SW 1271 (cell line): ENCODE results near the gene BCL2.

ENCODE experiments used
- DNase-seq, 2 experiments: peaks; one replicate each; lab custom pipeline; 2025; lab: John Stamatoyannopoulos, UW

Gene BCL2

GRCh38 chr18:63180971-63181376 is 138.6 kb downstream of the BCL2 start:
- DNase-seq: no peak

- no peak for DNase-seq
These were observed 139.2 kb downstream of the BCL2 start for GRCh38 chr18:63180321-63180720.

- DNase-seq: no peak
These were observed 140.1 kb downstream of the BCL2 start for GRCh38 chr18:63179422-63179821.

GRCh38 chr18:63178971-63179370 is 140.6 kb downstream of the BCL2 start:
- no peak for DNase-seq

GRCh38 chr18:63177919-63178821 is 141.4 kb downstream of the BCL2 start:
- DNase-seq: no peak

- DNase-seq: no peak
These were observed 142.3 kb downstream of the BCL2 start for GRCh38 chr18:63177259-63177658.

- no peak for DNase-seq
These were observed 144.3 kb downstream of the BCL2 start for GRCh38 chr18:63175264-63175663.

- DNase-seq: no peak
These were observed 145.6 kb downstream of the BCL2 start for GRCh38 chr18:63173983-63174382.

- no peak for DNase-seq
These were observed 149.7 kb downstream of the BCL2 start for GRCh38 chr18:63169853-63170252.

- DNase-seq: no peak
These were observed 151.3 kb downstream of the BCL2 start for GRCh38 chr18:63168287-63168686.

- no peak for DNase-seq
These were observed 153.4 kb downstream of the BCL2 start for GRCh38 chr18:63166142-63166541.

GRCh38 chr18:63164396-63164795 is 155.2 kb downstream of the BCL2 start:
- no peak for DNase-seq

- no peak for DNase-seq
These were observed 157.1 kb downstream of the BCL2 start for GRCh38 chr18:63162271-63163014.

GRCh38 chr18:63161761-63162195 is 157.8 kb downstream of the BCL2 start:
- DNase-seq: peak in 1 of 2 experiments; percentile 14

GRCh38 chr18:63161032-63161760 is 158.4 kb downstream of the BCL2 start:
- no peak for DNase-seq

- DNase-seq: no peak
These were observed 159.2 kb downstream of the BCL2 start for GRCh38 chr18:63160172-63160995.

- no peak for DNase-seq
These were observed 160.0 kb downstream of the BCL2 start for GRCh38 chr18:63159590-63159989.

- DNase-seq: no peak
These were observed 160.8 kb downstream of the BCL2 start for GRCh38 chr18:63158676-63159291.

- DNase-seq: no peak
These were observed 161.4 kb downstream of the BCL2 start for GRCh38 chr18:63158012-63158631.

- no peak for DNase-seq
These were observed 162.1 kb downstream of the BCL2 start for GRCh38 chr18:63157293-63158011.
